Motor neuron (in vitro differentiated cells): ENCODE measurements around the gene TMEM217. TPM values are rescaled to one million over a fixed set of nuclear protein-coding genes. Genes with fewer than 3 reads are reported as not detected.

Experiments
- ATAC-seq, 8 experiments: fragments of 200-7000 bp; cut with Tn5 transposase; replicated peaks in 6 of 8; 2 replicates each; pipeline ENCODE4 v1.8.0; 2021; ENCODE audit warnings: mild to moderate bottlenecking in 8 of 8, moderate library complexity in 8 of 8
- H3K27ac ChIP-seq, 2 donors: fragments of 250-450 bp; sonication (Bioruptor Pico); 2 replicates each; pipeline ENCODE4 v1.9.0; 2021; ENCODE audit warnings: antibody characterized with exemption in 2 of 2, mild to moderate bottlenecking in 2 of 2, moderate library complexity in 1 of 2
- H3K4me1 ChIP-seq, 2 donors: fragments of 250-450 bp; sonication (Bioruptor Pico); replicated peaks in 1 of 2; 2 replicates each; pipeline ENCODE4 v1.6.1; 2021; ENCODE audit warnings: antibody characterized with exemption in 2 of 2, mild to moderate bottlenecking in 2 of 2, moderate library complexity in 1 of 2
- H3K4me3 ChIP-seq, 5 donors: fragments of 250-450 bp; sonication (Bioruptor Pico); 2 replicates each; pipeline ENCODE4 v1.9.0; 2021; ENCODE audit warnings: antibody characterized with exemption in 5 of 5, mild to moderate bottlenecking in 5 of 5, moderate library complexity in 4 of 5
- WGBS, 10 experiments: fragments of 450-650 bp; shearing (Covaris generic); methylation state at CpG; one replicate each; pipeline ENCODE4 v1.0.0; 2022; 5-methylcytosine and 5-hydroxymethylcytosine counted together
- in situ Hi-C, 9 experiments: fragments of 400-800 bp; cut with MboI; loops; one replicate each; pipeline ENCODE4 v1.15.0; 2021; ENCODE audit warnings: low sequenced_read_pairs in 9 of 9, low pct_unique_long_range_greater_than_20kb in 2 of 9; ENCODE audit not compliant: unreplicated experiment in 9 of 9
- total RNA-seq, 8 experiments: library from RNA; unstranded; fragments of 300-600 nt; gene quantifications; 2 replicates each; pipeline versions ENCODE4 v1.2.3 to v1.2.4, GENCODE V29; 2022

TMEM217 gene
- total RNA-seq, 8 experiments from 2014 or later, result 0.73 to 9.4 (median 2.1) TPM

GRCh38 chr6:37239526-37239925 lies 18.4 kb downstream of the TMEM217 start:
- WGBS, 10 experiments, result 0 to 100% (median 93%) methylated on average over 1 to 3 of the region's 3 CpGs; no CpG with 5 or more reads in 1 of the 10 experiments
- in situ Hi-C loops, result no loop called here
- no peak for ATAC-seq
- H3K4me3 ChIP-seq, result no peak overlapping the region
- H3K27ac ChIP-seq, result no peak overlapping the region
- peaks cover 7 to 22% of the 10 kb centered on the region in 2 donors for H3K4me1 ChIP-seq

DNA sequence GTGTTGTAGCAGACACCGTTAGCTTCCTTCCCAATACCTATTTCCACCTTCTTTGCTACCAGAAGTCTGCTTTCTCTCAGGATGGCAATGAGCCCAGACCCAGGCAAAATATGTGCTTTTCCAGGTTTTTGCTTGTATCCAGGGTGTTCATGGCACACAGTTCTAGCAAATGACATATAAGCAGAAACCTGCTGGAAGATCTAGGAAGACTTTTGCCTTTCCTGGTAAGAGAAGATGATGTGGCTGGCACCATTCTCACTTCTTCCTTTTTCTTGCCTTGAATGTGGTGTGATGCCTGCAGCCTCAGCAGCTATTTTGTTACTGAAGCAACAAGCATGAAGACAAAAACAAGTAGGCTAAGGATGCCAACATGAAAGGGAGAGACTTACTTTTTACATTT lies 19.6 kb downstream of the TMEM217 start:
- Histone ChIP-seq H3K4me3 (no peak overlapping the region), H3K27ac (no peak overlapping the region), H3K4me1 (peaks cover 7 to 20% of the 10 kb centered on the region in 2 donors)
- WGBS, 10 experiments, result 56 to 100% (median 69%) methylated on average over 1 of the region's 1 CpG; no CpG with 5 or more reads in 2 of the 10 experiments
- ATAC-seq, result no peak
- in situ Hi-C loops, result no loop called here

GRCh38 chr6:37237789-37238188 lies 20.2 kb downstream of the TMEM217 start:
- H3K27ac ChIP-seq, result no peak overlapping the region
- in situ Hi-C loops, result no loop called here
- no peak for ATAC-seq

GRCh38 chr6:37236921-37237320 lies 21.0 kb downstream of the TMEM217 start:
- whole genome bisulfite sequencing, 10 experiments, result 0 to 100% (median 67%) methylated on average over 1 to 2 of the region's 2 CpGs; no CpG with 5 or more reads in 4 of the 10 experiments
- H3K27ac ChIP-seq, result no peak overlapping the region
- H3K4me3 ChIP-seq, result no peak overlapping the region
- peaks cover 7 to 11% of the 10 kb centered on the region in 2 donors for H3K4me1 ChIP-seq
- in situ Hi-C loops, result no loop called here
- peak in 3 of 8 experiments; percentile 21 to 65 (median 33) for ATAC-seq

More at GRCh38 chr6:37237789-37238188, 20.2 kb downstream of the TMEM217 start:
- Histone ChIP-seq H3K4me3 (no peak overlapping the region), H3K4me1 (peaks cover 7 to 20% of the 10 kb centered on the region in 2 donors)

DNA sequence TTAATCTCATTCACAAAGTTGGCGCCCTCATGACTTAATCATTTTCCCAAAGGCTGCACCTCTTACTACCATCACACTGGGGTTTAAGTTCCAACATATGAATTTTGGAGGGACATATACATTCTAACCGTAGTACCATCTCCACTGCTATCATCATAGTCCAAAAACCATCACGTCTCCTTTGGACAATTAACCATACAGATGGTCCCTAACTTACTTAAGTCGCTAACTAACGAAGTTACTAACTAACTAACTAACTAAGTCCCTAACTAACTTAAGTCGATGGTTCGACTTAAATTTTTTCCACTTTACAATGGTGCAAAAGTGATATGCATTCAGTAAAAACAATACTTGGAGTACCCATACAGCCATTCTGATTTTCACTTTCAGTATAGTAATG lies 24.4 kb downstream of the TMEM217 start:
- in situ Hi-C loops, result no loop called here
- no peak overlapping the region for H3K4me3 ChIP-seq
- WGBS, 10 experiments, result 73 to 100% (median 100%) methylated on average over 1 to 7 of the region's 7 CpGs; no CpG with 5 or more reads in 1 of the 10 experiments
- peaks cover 7 to 8% of the 10 kb centered on the region in 2 donors for H3K4me1 ChIP-seq
- ATAC-seq, result no peak
- no peak overlapping the region for H3K27ac ChIP-seq

DNA sequence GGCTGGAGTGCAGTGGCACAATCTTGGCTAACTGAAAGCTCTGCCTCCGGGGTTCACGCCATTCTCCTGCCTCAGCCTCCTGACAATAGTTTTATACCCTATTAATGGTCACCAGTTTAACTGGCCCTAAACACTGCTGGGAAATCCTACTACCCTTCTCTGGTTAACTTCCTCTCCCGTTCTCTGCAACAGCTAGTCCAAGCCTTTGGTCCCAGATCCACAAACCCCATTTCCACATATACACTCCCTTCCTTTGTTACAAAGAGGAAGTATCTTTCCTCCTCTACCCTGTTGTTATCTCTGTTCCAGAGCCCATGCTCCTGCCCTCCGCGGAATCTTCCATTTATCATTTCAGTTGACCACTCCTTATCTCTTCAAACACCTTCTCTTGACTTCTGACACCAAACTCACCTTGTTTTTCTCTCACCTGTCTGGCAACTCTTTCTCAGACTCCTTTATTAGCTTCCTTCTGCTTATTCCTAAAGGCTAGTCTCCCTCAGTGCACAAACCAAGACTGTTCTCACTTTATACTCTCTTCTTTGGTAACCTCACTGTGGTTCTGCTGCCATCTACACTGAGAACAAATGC lies 25.4 kb downstream of the TMEM217 start:
- Histone ChIP-seq H3K4me1 (peaks cover 6 to 8% of the 10 kb centered on the region in 2 donors), H3K27ac (no peak overlapping the region), H3K4me3 (no peak overlapping the region)
- no peak for ATAC-seq
- 55 to 100% (median 93%) methylated on average over 1 to 5 of the region's 5 CpGs for WGBS, 10 experiments
- in situ Hi-C loops, result no loop called here

GRCh38 chr6:37230104-37230503 lies 27.8 kb downstream of the TMEM217 start:
- Histone ChIP-seq H3K4me3 (no peak overlapping the region), H3K4me1 (no peaks in the 10 kb centered on the region), H3K27ac (no peak overlapping the region)
- 40 to 100% (median 88%) methylated on average over 1 to 5 of the region's 6 CpGs; no CpG with 5 or more reads in 1 of the 10 experiments for WGBS, 10 experiments
- ATAC-seq, result no peak
- in situ Hi-C loops, result no loop called here

GRCh38 chr6:37225350-37226169 lies 32.4 kb downstream of the TMEM217 start:
- H3K4me1 ChIP-seq, result peaks cover 8% of the 10 kb centered on the region in 2 donors
- H3K4me3 ChIP-seq, result no peak overlapping the region
- ATAC-seq, result no peak
- in situ Hi-C loops, result no loop called here
- WGBS, 10 experiments, result 46 to 86% (median 67%) methylated on average over 1 to 5 of the region's 5 CpGs
- no peak overlapping the region for H3K27ac ChIP-seq

GRCh38 chr6:37222992-37223391 lies 35.0 kb downstream of the TMEM217 start:
- Histone ChIP-seq H3K4me1 (peaks cover 8% of the 10 kb centered on the region in 2 donors), H3K27ac (peak overlapping the region in 1 of 2 donors; percentile 50), H3K4me3 (peak overlapping the region; percentile 19 to 44 (median 38))
- in situ Hi-C loops, result loop anchor here in 4 of 9 experiments (25.0 kb wide), 2 partner anchors 186 to 336 kb away; partner anchors contain the start of gene C6orf89 (in 3 of the 4)
- no peak for ATAC-seq

GRCh38 chr6:37222125-37222967 lies 35.6 kb downstream of the TMEM217 start:
- in situ Hi-C loops, result loop anchor here in 4 of 9 experiments (25.0 kb wide), 2 partner anchors 185 to 335 kb away; partner anchors contain the start of gene C6orf89 (in 3 of the 4)
- peak overlapping the region; percentile 19 to 44 (median 38) for H3K4me3 ChIP-seq
- ATAC-seq, result peak; percentile 90 to 96 (median 92)
- peak overlapping the region; percentile 27 to 50 for H3K27ac ChIP-seq
- WGBS, 10 experiments, result 0 to 7% (median 0%) methylated on average over 1 to 11 of the region's 39 CpGs; no CpG with 5 or more reads in 4 of the 10 experiments
- H3K4me1 ChIP-seq, result peaks cover 8% of the 10 kb centered on the region in 2 donors

- H3K4me1 ChIP-seq, result peaks cover 8% of the 10 kb centered on the region in 2 donors
- H3K27ac ChIP-seq, result peak overlapping the region; percentile 27 to 50
- peak overlapping the region; percentile 19 to 44 (median 38) for H3K4me3 ChIP-seq
- in situ Hi-C loops, result loop anchor here in 4 of 9 experiments (25.0 kb wide), 2 partner anchors 184 to 334 kb away; partner anchors contain the start of gene C6orf89 (in 3 of the 4)
- no peak for ATAC-seq
- 33 to 100% (median 72%) methylated on average over 1 to 6 of the region's 6 CpGs; no CpG with 5 or more reads in 2 of the 10 experiments for WGBS, 10 experiments
Observed at GRCh38 chr6:37221585-37222124, 36.3 kb downstream of the TMEM217 start.

GRCh38 chr6:37218511-37218910 lies 39.4 kb downstream of the TMEM217 start:
- no peak for ATAC-seq
- Histone ChIP-seq H3K27ac (no peak overlapping the region), H3K4me3 (no peak overlapping the region), H3K4me1 (peaks cover 8% of the 10 kb centered on the region in 2 donors)
- in situ Hi-C loops, result loop anchor here in 4 of 9 experiments (25.0 kb wide), 2 partner anchors 181 to 331 kb away; partner anchors contain the start of gene C6orf89 (in 3 of the 4)
- 24 to 100% (median 85%) methylated on average over 1 to 8 of the region's 8 CpGs; no CpG with 5 or more reads in 1 of the 10 experiments for WGBS, 10 experiments
